Chondrocyte (in vitro differentiated cells): ENCODE measurements around the gene SPHK1. TPM values are rescaled to one million over a fixed set of nuclear protein-coding genes. Genes with fewer than 3 reads are reported as not detected.
"Not testable (repeated sequence)": the region's sequence is repeated elsewhere in the genome, so short reads cannot be mapped to it uniquely, and the experiment has no call there.

ENCODE experiments used
- DNase-seq: peaks from one replicate; pipeline ENCODE4 v3.0.0; 2021; ENCODE audit warnings: mixed read lengths, low spot score
- H3K27ac Mint-ChIP-seq: one replicate; pipeline ENCODE4 v1.8.0; 2021; ENCODE audit warnings: mild to moderate bottlenecking, moderate library complexity, mixed read lengths; ENCODE audit not compliant: unreplicated experiment
- H3K27me3 Mint-ChIP-seq: 2 replicates; pipeline ENCODE4 v1.8.0; 2021; ENCODE audit warnings: low read depth, mixed read lengths
- H3K36me3 Mint-ChIP-seq: 2 replicates; pipeline ENCODE4 v1.8.0; 2021; ENCODE audit warnings: low read depth, mixed read lengths
- H3K4me1 Mint-ChIP-seq: 2 replicates; pipeline ENCODE4 v1.8.0; 2021; ENCODE audit warnings: low read depth, mild to moderate bottlenecking, mixed read lengths
- H3K4me3 Mint-ChIP-seq: one replicate; pipeline ENCODE4 v1.8.0; 2021; ENCODE audit warnings: mild to moderate bottlenecking, moderate library complexity, mixed read lengths; ENCODE audit not compliant: unreplicated experiment
- H3K9me3 Mint-ChIP-seq: 2 replicates; pipeline ENCODE4 v1.8.0; 2021; ENCODE audit warnings: low read depth, mixed read lengths
- total RNA-seq: library from RNA; stranded (reverse); gene quantifications from 3 replicates; pipeline ENCODE4 v1.2.1, GENCODE V29; 2021
- TF ChIP-seq, protein P1 (sequence below): fragments of 200-600 bp; sonication (generic); IDR thresholded peaks from 2 replicates; pipeline ENCODE4 v1.5.0; 2021; ENCODE audit warnings: antibody characterized with exemption, mild to moderate bottlenecking, moderate library complexity

The SPHK1 gene
- total RNA-seq, 1 donor from 2014 or later: 12.8 TPM

DNA sequence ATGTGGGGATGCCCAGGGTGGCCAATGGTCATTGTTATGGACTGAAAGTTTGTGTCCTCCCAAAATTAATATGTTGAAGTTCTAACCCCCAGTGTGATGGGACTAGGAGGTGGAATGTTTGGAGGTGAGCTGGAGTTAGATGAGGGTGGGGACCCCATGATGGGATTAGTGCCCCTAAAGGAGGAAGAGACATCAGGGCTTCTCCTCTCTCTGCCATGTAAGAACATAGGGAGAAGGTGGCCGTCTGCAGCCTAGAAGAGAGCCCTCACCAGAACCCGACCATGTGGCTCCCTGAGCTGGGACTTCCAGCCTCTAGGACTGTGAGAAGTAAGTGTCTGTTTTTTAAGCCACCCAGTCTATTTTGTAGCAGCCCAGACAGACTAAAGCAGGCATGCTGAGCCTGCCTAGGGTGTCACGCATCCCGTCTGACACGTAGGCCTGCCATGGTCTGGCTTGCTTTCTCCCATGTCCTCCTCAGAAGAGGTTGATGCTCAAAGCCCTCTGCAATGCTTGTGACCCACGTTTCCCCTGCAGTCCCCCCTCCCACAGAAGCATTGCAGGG lies 26.7 kb upstream of the SPHK1 start:
- TF ChIP-seq, protein P1, sequence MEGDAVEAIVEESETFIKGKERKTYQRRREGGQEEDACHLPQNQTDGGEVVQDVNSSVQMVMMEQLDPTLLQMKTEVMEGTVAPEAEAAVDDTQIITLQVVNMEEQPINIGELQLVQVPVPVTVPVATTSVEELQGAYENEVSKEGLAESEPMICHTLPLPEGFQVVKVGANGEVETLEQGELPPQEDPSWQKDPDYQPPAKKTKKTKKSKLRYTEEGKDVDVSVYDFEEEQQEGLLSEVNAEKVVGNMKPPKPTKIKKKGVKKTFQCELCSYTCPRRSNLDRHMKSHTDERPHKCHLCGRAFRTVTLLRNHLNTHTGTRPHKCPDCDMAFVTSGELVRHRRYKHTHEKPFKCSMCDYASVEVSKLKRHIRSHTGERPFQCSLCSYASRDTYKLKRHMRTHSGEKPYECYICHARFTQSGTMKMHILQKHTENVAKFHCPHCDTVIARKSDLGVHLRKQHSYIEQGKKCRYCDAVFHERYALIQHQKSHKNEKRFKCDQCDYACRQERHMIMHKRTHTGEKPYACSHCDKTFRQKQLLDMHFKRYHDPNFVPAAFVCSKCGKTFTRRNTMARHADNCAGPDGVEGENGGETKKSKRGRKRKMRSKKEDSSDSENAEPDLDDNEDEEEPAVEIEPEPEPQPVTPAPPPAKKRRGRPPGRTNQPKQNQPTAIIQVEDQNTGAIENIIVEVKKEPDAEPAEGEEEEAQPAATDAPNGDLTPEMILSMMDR: no peak
- Mint-ChIP-seq H3K27me3 (no peaks in the 10 kb centered on the region), H3K9me3 (no peaks in the 10 kb centered on the region), H3K27ac (no peak overlapping the region), H3K36me3 (no peaks in the 10 kb centered on the region), H3K4me1 (peaks cover 22% of the 10 kb centered on the region), H3K4me3 (no peak overlapping the region)
- no peak for DNase-seq

DNA sequence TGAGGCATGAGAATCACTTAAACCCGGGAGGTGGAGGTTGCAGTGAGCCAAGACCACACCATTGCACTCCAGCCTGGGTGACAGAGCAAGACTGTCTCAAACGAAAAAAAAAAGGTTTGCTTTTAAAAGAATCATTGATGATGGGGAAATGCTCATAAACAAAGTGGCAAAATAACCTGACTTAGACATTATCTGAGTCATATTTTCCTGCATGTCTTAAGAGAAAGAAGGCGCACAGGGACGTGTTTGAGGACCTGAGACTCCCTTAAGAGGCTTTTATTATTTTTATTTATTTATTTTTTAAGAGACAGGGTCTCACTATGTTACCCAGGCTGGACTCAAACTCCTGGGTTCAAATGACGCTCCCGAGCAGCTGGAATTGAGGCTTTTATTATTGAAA lies 25.0 kb upstream of the SPHK1 start:
- no peaks in the 10 kb centered on the region for H3K36me3 Mint-ChIP-seq
- no peak overlapping the region for H3K27ac Mint-ChIP-seq
- DNase-seq: no peak
- TF ChIP-seq, protein P1: no peak
- H3K4me3 Mint-ChIP-seq: no peak overlapping the region
- no peaks in the 10 kb centered on the region for H3K9me3 Mint-ChIP-seq
- peaks cover 15% of the 10 kb centered on the region for H3K4me1 Mint-ChIP-seq
- H3K27me3 Mint-ChIP-seq: no peaks in the 10 kb centered on the region

GRCh38 chr17:76359776-76360175 lies 24.6 kb upstream of the SPHK1 start:
- not testable (repeated sequence) for H3K9me3 Mint-ChIP-seq, DNase-seq, H3K36me3 Mint-ChIP-seq, H3K4me3 Mint-ChIP-seq, H3K27ac Mint-ChIP-seq, H3K27me3 Mint-ChIP-seq
- H3K4me1 Mint-ChIP-seq: peaks cover 12% of the 10 kb centered on the region

- no peaks in the 10 kb centered on the region for H3K9me3 Mint-ChIP-seq
- DNase-seq: no peak
Observed at GRCh38 chr17:76360461-76360860, 23.9 kb upstream of the SPHK1 start.

DNA sequence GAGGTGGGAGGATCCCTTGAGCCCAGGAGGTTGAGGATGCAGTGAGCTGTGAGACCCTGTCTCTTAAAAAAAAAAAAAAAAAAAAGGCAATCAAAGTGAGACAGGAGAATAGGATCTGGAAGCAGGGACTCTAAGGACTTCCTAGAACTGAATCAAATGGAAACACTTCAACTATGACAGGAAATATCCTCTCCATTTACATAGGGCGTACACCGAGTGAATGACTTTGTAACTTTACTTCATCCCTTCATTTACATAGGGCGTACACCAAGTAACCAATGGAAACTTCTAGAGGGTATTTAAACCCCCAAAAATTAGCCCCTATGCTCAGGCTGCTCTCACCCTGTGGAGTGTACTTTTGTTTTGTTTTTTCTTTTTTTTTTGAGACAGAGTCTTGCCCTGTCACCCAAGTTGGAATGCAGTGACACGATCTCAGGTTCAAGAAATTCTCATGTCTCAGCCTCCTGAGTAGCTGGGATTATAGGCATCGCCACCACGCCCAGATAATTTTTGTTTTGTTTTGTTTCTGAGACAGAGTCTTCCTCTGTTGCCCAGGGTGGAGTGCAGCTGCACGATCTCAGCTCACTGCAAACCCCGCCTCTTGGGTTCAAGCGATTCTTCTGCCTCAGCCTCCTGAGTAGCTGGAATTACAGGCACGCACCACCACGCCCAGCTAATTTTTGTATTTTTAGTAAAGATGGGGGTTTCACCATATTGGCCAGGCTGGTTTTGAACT lies 21.1 kb upstream of the SPHK1 start:
- Mint-ChIP-seq H3K27ac (no peak overlapping the region), H3K4me3 (no peak overlapping the region), H3K36me3 (no peaks in the 10 kb centered on the region), H3K4me1 (peaks cover 12% of the 10 kb centered on the region), H3K9me3 (no peaks in the 10 kb centered on the region), H3K27me3 (no peaks in the 10 kb centered on the region)
- no peak for DNase-seq
- TF ChIP-seq, protein P1: no peak

More at GRCh38 chr17:76360461-76360860, 23.9 kb upstream of the SPHK1 start:
- TF ChIP-seq, protein P1: no peak
- H3K27me3 Mint-ChIP-seq: no peaks in the 10 kb centered on the region
- H3K4me3 Mint-ChIP-seq: no peak overlapping the region
- peaks cover 11% of the 10 kb centered on the region for H3K4me1 Mint-ChIP-seq
- no peak overlapping the region for H3K27ac Mint-ChIP-seq
- no peaks in the 10 kb centered on the region for H3K36me3 Mint-ChIP-seq
